H1 (cell line): Measurements from ENCODE around the gene RSPO1. TPM values are rescaled to one million over a fixed set of nuclear protein-coding genes. Genes with fewer than 3 reads are reported as not detected.

Source experiments
- ATF3 ChIP-seq: IDR thresholded peaks from 2 replicates; pipeline ENCODE4 v1.6.1; 2011; ENCODE audit warnings: low read depth, mild to moderate bottlenecking, low read length; ENCODE audit not compliant: insufficient read depth
- CBX5 ChIP-seq: fragments of 300-800, 300-1000 bp; sonication (generic); IDR thresholded peaks from 2 replicates; pipeline ENCODE4 v1.7.1; 2016; ENCODE audit warnings: antibody characterized with exemption, low read length, low read depth
- CEBPB ChIP-seq: IDR thresholded peaks from 2 replicates; pipeline ENCODE4 v1.6.1; 2012; ENCODE audit warnings: low read depth, low read length
- KDM1A ChIP-seq: fragments of 200-600, 300-600 bp; sonication (generic); IDR thresholded peaks from 2 replicates; pipeline ENCODE4 v1.7.1; 2016; ENCODE audit warnings: mild to moderate bottlenecking, low read length, borderline replicate concordance
- MAFK ChIP-seq: IDR thresholded peaks from 2 replicates; pipeline ENCODE4 v1.6.1; 2012; ENCODE audit warnings: low read depth, mild to moderate bottlenecking, improper control_type of control experiment, low read length
- RFX5 ChIP-seq: IDR thresholded peaks from 2 replicates; pipeline ENCODE4 v1.6.1; 2011; ENCODE audit warnings: low read depth, low read length, improper control_type of control experiment, borderline replicate concordance
- SAP30 ChIP-seq: fragments of 300-600 bp; sonication (generic); IDR thresholded peaks from 2 replicates; pipeline ENCODE4 v1.7.1; 2012; ENCODE audit warnings: low read length, moderate library complexity, mild to moderate bottlenecking, inconsistent platforms; ENCODE audit not compliant: insufficient read depth, insufficient replicate concordance
- SIN3A ChIP-seq, 2 experiments: IDR thresholded peaks in 1 of 2; conservative IDR thresholded peaks in 1 of 2; 2 replicates each; pipeline ENCODE4 v1.6.1; 2011 to 2012; ENCODE audit warnings: low read length in 2 of 2, improper control_type of control experiment in 1 of 2, low read depth in 1 of 2, mild to moderate bottlenecking in 1 of 2
- SUZ12 ChIP-seq: fragments of 200-600 bp; sonication (generic); IDR thresholded peaks from 2 replicates; pipeline ENCODE4 v1.6.1; 2012; ENCODE audit warnings: mild to moderate bottlenecking, inconsistent platforms, low read length, moderate library complexity, mixed read lengths
- TAF1 ChIP-seq: IDR thresholded peaks from 2 replicates; pipeline ENCODE4 v1.6.1; 2011; ENCODE audit warnings: mild to moderate bottlenecking, low read depth, low read length
- polyA plus RNA-seq, 7 experiments: library from polyadenylated mRNA; depleted of rRNA in 3 of 7; stranded (reverse) in 5 of 7; unstranded in 2 of 7; fragments of >200 nt in 5 of 7; fragments of 200-250 nt in 2 of 7; gene quantifications; 1 replicate in 5 of 7; 2 replicates in 1 of 7; 4 replicates in 1 of 7; pipeline versions ENCODE4 v1.2.1 to v1.2.3, GENCODE V29; 2011 to 2013; ENCODE audit warnings: missing spikeins in 2 of 7, mixed read lengths in 2 of 7
- total RNA-seq: library from RNA; stranded (reverse); fragmentation: NEBNext Ultra II Directional; extraction: Animal tissue kit (Norgen Biotek cat#: 25700); gene quantifications from 2 replicates; pipeline ENCODE4 v1.2.1, GENCODE V29; 2021

RSPO1 gene
- total and polyA plus RNA-seq, 2 of the 8 experiments (the other 6 are each of a cell fraction or from before 2014, with no cell fraction given), result 0.39 TPM; not detected in 1

- TF ChIP-seq ATF3, result no peak
- TF ChIP-seq SAP30, result no peak
- TF ChIP-seq TAF1, result 0 out of 2 replicates have a peak, but pooled peaks have one; percentile 0
- TF ChIP-seq KDM1A, result no peak
- TF ChIP-seq CBX5, result no peak
- 0 out of 4 replicates have a peak, but pooled peaks of 1 of the 2 experiments have one; percentile 50 for TF ChIP-seq SIN3A (conservative IDR thresholded peaks at IDR 0.05 in 1 of 2, IDR thresholded peaks at IDR 0.05 in 1 of 2; ENCODE audit: low read depth in 1 of 2, low read length in 2 of 2)
- peak; percentile 61; the same call in 1 of the 2 replicates for TF ChIP-seq SUZ12
- TF ChIP-seq RFX5, result no peak
- TF ChIP-seq CEBPB, result no peak
- no peak for TF ChIP-seq MAFK
Measured at GRCh38 chr1:37634992-37635902, 555 bp upstream of the RSPO1 start (continued).
